NB4 (cell line): Measurements from ENCODE around the gene CHN1.

ENCODE experiments used
- DNase-seq: peaks from one replicate; pipeline ENCODE4 v3.0.0; 2010; ENCODE audit warnings: low read depth
- H3K4me3 ChIP-seq: one replicate; pipeline ENCODE4 v1.5.1; 2011; ENCODE audit warnings: mild to moderate bottlenecking, low read depth, low read length, moderate library complexity
- MYC ChIP-seq: IDR thresholded peaks from 2 replicates; pipeline ENCODE4 v1.6.1; 2011; ENCODE audit warnings: low read depth, low read length
- POLR2A ChIP-seq: IDR thresholded peaks from 2 replicates; pipeline ENCODE4 v1.6.1; 2011; ENCODE audit warnings: mild to moderate bottlenecking; ENCODE audit not compliant: insufficient read length; ENCODE audit errors: extremely low read depth
- TF ChIP-seq, protein P1 (sequence below): IDR thresholded peaks from one replicate; pipeline ENCODE4 v1.5.1; 2012; ENCODE audit warnings: low read depth, low read length
- TF ChIP-seq, protein P2 (sequence below): IDR thresholded peaks from 2 replicates; pipeline ENCODE4 v1.6.1; 2011; ENCODE audit warnings: low read depth, low read length

The CHN1 gene

DNA sequence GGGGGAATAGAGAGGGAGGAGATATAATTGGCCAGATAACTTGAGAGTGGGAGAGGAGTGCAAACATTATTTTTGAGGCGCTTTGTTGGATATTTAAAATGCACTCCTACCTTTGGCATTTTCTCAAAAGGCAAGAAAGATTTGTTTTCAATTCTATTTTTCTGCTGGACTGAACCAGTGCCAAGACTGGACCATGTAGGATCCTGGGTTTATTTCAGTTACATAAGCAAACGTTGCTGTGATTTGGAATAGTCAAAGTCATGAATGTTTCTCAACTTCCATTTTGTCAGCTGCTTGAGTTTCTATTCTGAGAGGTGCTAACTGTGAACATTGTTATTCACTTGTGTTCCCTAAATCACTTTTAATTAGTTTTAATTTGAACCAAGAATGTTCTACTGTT is 232.0 kb downstream of the CHN1 start:
- no peak overlapping the region for H3K4me3 ChIP-seq
- TF ChIP-seq, protein P1, sequence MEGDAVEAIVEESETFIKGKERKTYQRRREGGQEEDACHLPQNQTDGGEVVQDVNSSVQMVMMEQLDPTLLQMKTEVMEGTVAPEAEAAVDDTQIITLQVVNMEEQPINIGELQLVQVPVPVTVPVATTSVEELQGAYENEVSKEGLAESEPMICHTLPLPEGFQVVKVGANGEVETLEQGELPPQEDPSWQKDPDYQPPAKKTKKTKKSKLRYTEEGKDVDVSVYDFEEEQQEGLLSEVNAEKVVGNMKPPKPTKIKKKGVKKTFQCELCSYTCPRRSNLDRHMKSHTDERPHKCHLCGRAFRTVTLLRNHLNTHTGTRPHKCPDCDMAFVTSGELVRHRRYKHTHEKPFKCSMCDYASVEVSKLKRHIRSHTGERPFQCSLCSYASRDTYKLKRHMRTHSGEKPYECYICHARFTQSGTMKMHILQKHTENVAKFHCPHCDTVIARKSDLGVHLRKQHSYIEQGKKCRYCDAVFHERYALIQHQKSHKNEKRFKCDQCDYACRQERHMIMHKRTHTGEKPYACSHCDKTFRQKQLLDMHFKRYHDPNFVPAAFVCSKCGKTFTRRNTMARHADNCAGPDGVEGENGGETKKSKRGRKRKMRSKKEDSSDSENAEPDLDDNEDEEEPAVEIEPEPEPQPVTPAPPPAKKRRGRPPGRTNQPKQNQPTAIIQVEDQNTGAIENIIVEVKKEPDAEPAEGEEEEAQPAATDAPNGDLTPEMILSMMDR: no peak
- TF ChIP-seq, protein P2, sequence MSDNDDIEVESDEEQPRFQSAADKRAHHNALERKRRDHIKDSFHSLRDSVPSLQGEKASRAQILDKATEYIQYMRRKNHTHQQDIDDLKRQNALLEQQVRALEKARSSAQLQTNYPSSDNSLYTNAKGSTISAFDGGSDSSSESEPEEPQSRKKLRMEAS: no peak
- no peak for TF ChIP-seq POLR2A
- no peak for TF ChIP-seq MYC
- no peak for DNase-seq

DNA sequence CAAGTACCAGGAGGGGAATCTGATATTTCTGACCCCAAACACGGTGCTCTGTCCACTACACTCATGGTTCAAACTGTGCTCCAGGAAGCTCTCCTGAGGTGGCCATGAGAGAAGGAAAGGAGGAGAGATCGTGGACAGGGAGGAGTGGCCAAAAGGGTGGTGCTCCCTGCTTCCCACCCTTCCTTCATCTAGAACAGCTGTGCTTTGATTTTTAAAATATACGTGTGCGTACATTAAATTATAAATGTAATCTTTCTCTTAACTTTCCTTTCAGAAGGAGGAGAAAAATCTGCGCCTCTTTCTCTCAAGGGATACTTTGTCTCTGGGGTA is 232.7 kb downstream of the CHN1 start:
- TF ChIP-seq MYC (no peak), POLR2A (no peak)
- TF ChIP-seq, protein P1: no peak
- TF ChIP-seq, protein P2: no peak
- no peak overlapping the region for H3K4me3 ChIP-seq
- DNase-seq: no peak

DNA sequence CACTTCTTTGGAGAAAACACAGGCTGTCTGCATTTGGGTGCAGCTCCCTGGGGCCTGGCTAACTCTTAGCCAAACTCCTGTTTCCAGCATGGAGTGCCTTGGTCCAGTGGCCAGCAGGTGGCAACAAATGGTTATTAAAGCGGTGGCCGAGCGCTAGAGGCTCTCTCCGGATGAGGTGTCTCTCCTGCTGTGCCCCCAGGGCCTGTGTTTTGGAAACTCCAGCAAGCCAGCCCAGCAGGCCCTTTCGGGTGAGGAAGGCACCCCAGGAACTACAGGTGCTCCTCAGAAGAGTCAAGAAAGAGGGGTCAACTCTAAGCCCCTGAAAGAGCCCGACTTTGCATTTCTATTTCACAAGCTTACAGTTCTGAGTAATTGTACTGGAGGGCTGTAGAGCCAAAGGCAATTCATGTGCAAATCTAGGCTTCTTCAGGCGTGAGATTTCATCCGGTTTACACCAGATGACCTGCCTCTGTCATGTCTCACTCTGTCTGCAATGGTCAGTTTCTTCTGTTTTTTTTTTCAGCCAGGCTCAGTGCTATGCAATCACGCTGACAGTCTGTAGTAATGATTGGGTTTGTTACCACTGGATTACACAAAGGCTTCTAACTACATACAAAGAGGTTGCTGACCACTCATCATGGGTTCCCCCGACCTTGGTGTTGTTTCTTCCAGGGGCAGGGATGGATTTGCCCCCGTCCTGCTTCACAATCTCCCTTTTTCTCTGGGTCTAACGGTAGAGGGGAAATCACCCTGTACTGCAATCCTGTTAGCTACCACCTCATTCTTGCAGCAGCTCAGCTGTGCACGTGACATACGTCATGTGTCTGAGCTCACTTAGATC is 233.3 kb downstream of the CHN1 start:
- TF ChIP-seq, protein P1: peak; percentile 91
- TF ChIP-seq, protein P2: no peak
- no peak overlapping the region for H3K4me3 ChIP-seq
- DNase-seq: peak; percentile 76

DNA sequence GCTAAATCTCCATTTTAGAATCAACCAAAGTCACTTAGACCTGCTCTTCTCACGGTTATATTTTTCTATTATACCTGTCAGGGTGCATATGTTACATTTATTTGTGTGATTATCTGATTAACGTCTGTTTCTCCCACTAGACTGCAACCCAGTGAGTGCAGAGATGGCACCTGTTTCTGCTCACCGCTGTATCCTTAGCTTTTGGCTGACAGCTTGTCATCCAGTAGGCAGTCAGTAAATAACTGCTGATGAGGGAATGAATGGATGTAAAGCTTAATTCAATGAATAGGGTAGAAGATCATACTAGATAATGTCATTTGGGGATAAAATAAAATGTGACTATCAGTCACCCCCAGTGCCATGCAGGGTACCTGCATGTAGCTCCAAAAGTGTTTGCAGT is 234.0 kb downstream of the CHN1 start:
- H3K4me3 ChIP-seq: no peak overlapping the region
- DNase-seq: no peak
- TF ChIP-seq POLR2A: no peak
- TF ChIP-seq, protein P2: no peak
- TF ChIP-seq, protein P1: no peak
- TF ChIP-seq MYC: no peak

DNA sequence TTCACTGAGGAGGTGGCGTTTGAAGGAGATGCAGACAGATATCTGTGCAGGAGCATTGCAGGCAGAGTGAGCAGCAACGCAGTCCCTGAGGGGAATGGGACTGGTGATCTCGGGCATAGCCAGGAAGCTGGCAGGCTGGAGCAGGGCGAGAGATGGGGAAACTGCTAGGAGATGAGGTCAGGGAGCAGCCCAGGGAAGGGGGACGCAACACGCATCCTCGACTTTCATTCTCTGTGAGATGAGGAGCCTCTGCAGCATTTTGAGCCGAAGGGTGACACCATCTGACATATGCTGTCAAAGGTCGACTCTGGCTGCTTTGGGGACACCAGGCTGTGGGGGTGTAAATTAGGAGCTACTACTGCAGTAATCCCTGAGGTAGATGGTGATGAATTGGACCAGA is 236.6 kb downstream of the CHN1 start:
- TF ChIP-seq, protein P1: no peak
- no peak for DNase-seq
- no peak overlapping the region for H3K4me3 ChIP-seq

DNA sequence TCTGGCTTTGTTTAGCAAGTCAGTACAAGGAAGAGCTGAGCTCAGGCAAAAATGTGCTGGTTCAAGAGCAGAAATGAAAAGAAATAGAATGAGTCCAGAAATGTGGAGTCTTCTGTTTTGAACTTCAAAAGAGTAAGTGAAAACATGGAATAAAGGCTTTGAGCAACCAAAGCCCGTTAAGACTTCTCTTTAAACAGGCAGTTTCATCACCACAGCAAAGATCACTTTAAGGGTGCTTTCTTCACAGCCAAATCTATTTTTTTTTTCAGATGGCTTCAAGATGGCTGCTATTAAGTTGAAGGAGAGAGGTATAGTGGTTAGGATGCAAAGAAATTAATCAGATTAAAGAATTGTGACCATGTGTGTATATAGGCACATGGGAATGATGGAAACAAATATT is 238.9 kb downstream of the CHN1 start:
- no peak for DNase-seq

More for the DNA sequence above, 238.9 kb downstream of the CHN1 start:
- TF ChIP-seq, protein P2: no peak
- TF ChIP-seq, protein P1: no peak
- TF ChIP-seq MYC (no peak), POLR2A (no peak)
- no peak overlapping the region for H3K4me3 ChIP-seq
